Thyroid gland (tissue), 4 donors: ENCODE results near the gene SHC3. TPM values are rescaled to one million over a fixed set of nuclear protein-coding genes. Genes with fewer than 3 reads are reported as not detected.

Experiments used
- DNase-seq, 2 donors: peaks; one replicate each; pipeline ENCODE4 v3.0.0-alpha.2; 2019
- H3K27ac ChIP-seq, 3 donors: fragments of 200-600 bp; sonication (generic); 1 replicate in 2 of 3; 2 replicates in 1 of 3; pipeline ENCODE4 v1.5.1; 2016 to 2019; ENCODE audit warnings: mild to moderate bottlenecking in 1 of 3, moderate library complexity in 1 of 3
- H3K27me3 ChIP-seq: fragments of 200-600 bp; sonication (generic); one replicate; pipeline ENCODE4 v1.5.1; 2019
- H3K36me3 ChIP-seq, 2 donors: fragments of 200-600 bp; sonication (generic); one replicate each; pipeline ENCODE4 v1.5.1; 2016 to 2019
- H3K4me1 ChIP-seq, 2 donors: fragments of 200-600 bp; sonication (generic); one replicate each; pipeline ENCODE4 v1.5.1; 2017 to 2019
- H3K4me3 ChIP-seq, 3 donors: fragments of 200-600 bp; sonication (generic); replicated peaks in 1 of 3; 1 replicate in 2 of 3; 2 replicates in 1 of 3; pipeline ENCODE4 v1.5.1; 2016; ENCODE audit warnings: mild to moderate bottlenecking in 1 of 3
- H3K9me3 ChIP-seq: fragments of 200-600 bp; sonication (generic); one replicate; pipeline ENCODE4 v1.5.1; 2017
- CTCF ChIP-seq, 6 experiments: fragments of 200-600 bp in 3 of 6; fragments of 450-650 bp in 3 of 6; sonication (generic) in 3 of 6; IDR thresholded peaks; one replicate each; pipeline ENCODE4 v1.5.1; 2016 to 2019; ENCODE audit warnings: antibody characterized with exemption in 6 of 6, mild to moderate bottlenecking in 2 of 6, inconsistent platforms in 1 of 6, moderate library complexity in 1 of 6
- POLR2A ChIP-seq, 2 donors: fragments of 450-650 bp; IDR thresholded peaks; one replicate each; pipeline ENCODE4 v1.6.1; 2017; ENCODE audit warnings: antibody characterized with exemption in 2 of 2, mild to moderate bottlenecking in 2 of 2, moderate library complexity in 1 of 2
- WGBS, 2 donors: methylation state at CpG; one replicate each; pipeline ENCODE4 v1.1.5; 2017; 5-methylcytosine and 5-hydroxymethylcytosine counted together
- intact Hi-C: fragments of 100-400 bp; cut with DNase I; formaldehyde crosslinking; loops from one replicate; pipeline ENCODE4 v1.15.1; 2023
- total RNA-seq, 4 donors: library from RNA; depleted of rRNA; stranded (reverse); fragments of >200 nt; gene quantifications; one replicate each; pipeline ENCODE4 v1.2.3, GENCODE V29; 2016

SHC3 gene
- total RNA-seq, 4 donors from 2014 or later: 0.40 to 5.9 (median 1.2) TPM

- Histone ChIP-seq H3K4me3 (no peak overlapping the region), H3K9me3 (no peaks in the 10 kb centered on the region), H3K27ac (no peak overlapping the region), H3K4me1 (peaks cover 7 to 23% of the 10 kb centered on the region in 2 donors), H3K36me3 (no peaks in the 10 kb centered on the region), H3K27me3 (no peaks in the 10 kb centered on the region)
- 40 to 42% methylated on average over 5 of the region's 5 CpGs for WGBS, 2 donors
- TF ChIP-seq CTCF (IDR thresholded peaks at IDR 0.05): no peak
- intact Hi-C loops: no loop called here
- peak in 1 of 2 donors; percentile 21 for DNase-seq
These were observed 140.1 kb downstream of the SHC3 start for GRCh38 chr9:89038382-89039103.

GRCh38 chr9:89037891-89038290 is 140.7 kb downstream of the SHC3 start:
- no peaks in the 10 kb centered on the region for H3K36me3 ChIP-seq
- H3K27ac ChIP-seq: no peak overlapping the region
- WGBS, 2 donors: 97 to 98% methylated on average over 9 of the region's 9 CpGs

GRCh38 chr9:89037346-89037745 is 141.3 kb downstream of the SHC3 start:
- WGBS, 2 donors: 81 to 86% methylated on average over 4 of the region's 4 CpGs
- H3K9me3 ChIP-seq: no peaks in the 10 kb centered on the region

More at GRCh38 chr9:89037891-89038290, 140.7 kb downstream of the SHC3 start:
- no peaks in the 10 kb centered on the region for H3K27me3 ChIP-seq
- peaks cover 7 to 18% of the 10 kb centered on the region in 2 donors for H3K4me1 ChIP-seq
- no peak for DNase-seq
- intact Hi-C loops: no loop called here
- TF ChIP-seq POLR2A (IDR thresholded peaks at IDR 0.05): no peak
- no peak for TF ChIP-seq CTCF (IDR thresholded peaks at IDR 0.05)
- no peaks in the 10 kb centered on the region for H3K9me3 ChIP-seq
- H3K4me3 ChIP-seq: no peak overlapping the region

DNA sequence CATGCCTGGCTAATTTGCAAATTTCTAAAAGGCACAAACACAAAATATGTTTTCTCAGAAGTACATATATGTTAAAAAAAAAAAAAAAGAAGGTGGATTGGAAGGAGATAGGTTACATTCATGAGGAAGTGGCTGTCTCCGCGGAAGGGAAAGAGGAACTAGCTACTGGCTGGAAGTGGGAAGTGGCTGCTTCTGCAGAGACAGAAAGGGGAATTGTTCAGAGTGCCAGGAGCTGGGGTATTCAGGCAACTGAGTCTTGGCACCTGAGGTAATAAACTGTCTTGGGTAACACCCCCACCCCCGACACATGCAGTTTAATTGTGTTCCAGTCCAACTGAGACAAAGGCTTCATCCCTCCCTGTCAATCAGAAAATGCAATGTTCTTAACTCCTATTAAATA is 141.7 kb downstream of the SHC3 start:
- no peaks in the 10 kb centered on the region for H3K9me3 ChIP-seq
- 80 to 83% methylated on average over 3 of the region's 3 CpGs for WGBS, 2 donors
- no peaks in the 10 kb centered on the region for H3K36me3 ChIP-seq
- peaks cover 0 to 11% of the 10 kb centered on the region in 2 donors for H3K4me1 ChIP-seq
- H3K27me3 ChIP-seq: no peaks in the 10 kb centered on the region
- H3K27ac ChIP-seq: no peak overlapping the region
- DNase-seq: no peak
- H3K4me3 ChIP-seq: no peak overlapping the region
- intact Hi-C loops: no loop called here
- TF ChIP-seq POLR2A (IDR thresholded peaks at IDR 0.05): no peak
- TF ChIP-seq CTCF (IDR thresholded peaks at IDR 0.05): no peak

More at GRCh38 chr9:89037346-89037745, 141.3 kb downstream of the SHC3 start:
- Histone ChIP-seq H3K4me3 (no peak overlapping the region), H3K36me3 (no peaks in the 10 kb centered on the region), H3K27me3 (no peaks in the 10 kb centered on the region), H3K4me1 (peaks cover 2 to 13% of the 10 kb centered on the region in 2 donors), H3K27ac (no peak overlapping the region)
- intact Hi-C loops: no loop called here
- no peak for DNase-seq
- TF ChIP-seq POLR2A (IDR thresholded peaks at IDR 0.05): no peak
- TF ChIP-seq CTCF (IDR thresholded peaks at IDR 0.05): no peak

DNA sequence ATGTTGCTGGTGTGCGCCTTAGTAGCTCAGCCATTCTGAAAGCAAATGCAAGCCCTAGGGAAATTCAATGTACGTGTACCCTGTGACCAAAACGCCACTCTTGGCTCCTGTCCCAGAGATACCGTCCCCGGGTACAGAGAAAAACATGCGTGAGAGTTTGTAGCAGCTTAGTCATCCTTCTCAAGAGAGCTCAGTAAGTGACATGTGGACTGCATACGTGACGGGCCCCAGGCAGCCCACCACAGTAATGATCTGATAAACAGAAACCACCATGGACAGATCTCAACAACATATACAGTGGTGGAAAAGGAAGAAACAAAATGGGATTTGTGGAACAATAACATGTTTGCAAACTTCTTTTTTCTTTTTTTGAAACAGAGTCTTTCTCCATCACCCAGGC is 142.2 kb downstream of the SHC3 start:
- Histone ChIP-seq H3K27ac (no peak overlapping the region), H3K4me3 (no peak overlapping the region), H3K9me3 (no peaks in the 10 kb centered on the region), H3K36me3 (no peaks in the 10 kb centered on the region), H3K27me3 (no peaks in the 10 kb centered on the region), H3K4me1 (peaks cover 0 to 11% of the 10 kb centered on the region in 2 donors)
- no peak for DNase-seq
- WGBS, 2 donors: 67 to 71% methylated on average over 8 of the region's 8 CpGs
- no peak for TF ChIP-seq POLR2A (IDR thresholded peaks at IDR 0.05)
- TF ChIP-seq CTCF (IDR thresholded peaks at IDR 0.05): no peak
- intact Hi-C loops: no loop called here
